Neural progenitor cell (in vitro differentiated cells): ENCODE measurements around the gene VEGFA. TPM values are rescaled to one million over a fixed set of nuclear protein-coding genes. Genes with fewer than 3 reads are reported as not detected.
A peak's percentile ranks its signal among the peaks of the same experiment; 100 is the strongest.

ENCODE experiments used
- DNase-seq: peaks from one replicate; pipeline ENCODE4 v3.0.0-alpha.2; 2016; ENCODE audit warnings: low spot score
- H2AFZ ChIP-seq: fragments of 200-600 bp; sonication (generic); replicated peaks from 2 replicates; pipeline ENCODE4 v1.6.1; 2016; ENCODE audit warnings: antibody characterized with exemption
- H3F3A ChIP-seq: fragments of 200-600 bp; sonication (generic); 2 replicates; pipeline ENCODE4 v1.6.1; 2016; ENCODE audit warnings: antibody characterized with exemption, low read depth
- H3K27ac ChIP-seq: fragments of 200-600 bp; sonication (generic); 2 replicates; pipeline ENCODE4 v1.5.1; 2016; ENCODE audit warnings: mild to moderate bottlenecking
- H3K27me3 ChIP-seq: fragments of 200-600 bp; sonication (generic); 2 replicates; pipeline ENCODE4 v1.6.1; 2016; ENCODE audit warnings: mild to moderate bottlenecking, moderate library complexity
- H3K36me3 ChIP-seq: fragments of 200-600 bp; sonication (generic); 2 replicates; pipeline ENCODE4 v1.5.1; 2016
- H3K4me1 ChIP-seq: fragments of 200-600 bp; sonication (generic); 2 replicates; pipeline ENCODE4 v1.6.1; 2016; ENCODE audit warnings: mixed run types
- H3K4me2 ChIP-seq: fragments of 200-600 bp; sonication (generic); 2 replicates; pipeline ENCODE4 v1.6.1; 2016
- H3K4me3 ChIP-seq: fragments of 200-600 bp; sonication (generic); 2 replicates; pipeline ENCODE4 v1.5.1; 2016
- H3K79me2 ChIP-seq: fragments of 200-600 bp; sonication (generic); 2 replicates; pipeline ENCODE4 v1.6.1; 2016; ENCODE audit warnings: low read depth
- H3K9ac ChIP-seq: fragments of 200-600 bp; sonication (generic); 2 replicates; pipeline ENCODE4 v1.6.1; 2016
- H3K9me3 ChIP-seq: fragments of 200-600 bp; sonication (generic); 2 replicates; pipeline ENCODE4 v1.5.1; 2016; ENCODE audit warnings: low read depth
- H4K20me1 ChIP-seq: fragments of 200-600 bp; sonication (generic); 2 replicates; pipeline ENCODE4 v1.6.1; 2016; ENCODE audit warnings: low read depth
- H3K27ac Mint-ChIP-seq: 3 replicates; pipeline ENCODE4 v1.8.0; 2021; ENCODE audit warnings: mixed read lengths
- H3K27me3 Mint-ChIP-seq: 2 replicates; pipeline ENCODE4 v1.8.0; 2022; ENCODE audit warnings: low read depth, mild to moderate bottlenecking, inconsistent platforms, moderate library complexity, mixed read lengths; ENCODE audit not compliant: insufficient read depth
- H3K36me3 Mint-ChIP-seq: 3 replicates; pipeline ENCODE4 v1.8.0; 2021; ENCODE audit warnings: mixed read lengths
- H3K4me1 Mint-ChIP-seq: 3 replicates; pipeline ENCODE4 v1.8.0; 2021; ENCODE audit warnings: mixed read lengths
- H3K4me3 Mint-ChIP-seq: 3 replicates; pipeline ENCODE4 v1.8.0; 2021; ENCODE audit warnings: mild to moderate bottlenecking, moderate library complexity, mixed read lengths
- H3K9me3 Mint-ChIP-seq: 3 replicates; pipeline ENCODE4 v1.8.0; 2020; ENCODE audit warnings: mixed read lengths
- CTCF ChIP-seq: fragments of 200-600 bp; sonication (generic); IDR thresholded peaks from 2 replicates; pipeline ENCODE4 v1.5.1; 2017; ENCODE audit warnings: antibody characterized with exemption, mild to moderate bottlenecking
- EZH2 ChIP-seq: fragments of 200-600 bp; sonication (generic); IDR thresholded peaks from 2 replicates; pipeline ENCODE4 v1.6.1; 2017; ENCODE audit warnings: antibody characterized with exemption, mild to moderate bottlenecking, moderate library complexity
- EZH2phosphoT487 ChIP-seq: fragments of 200-600 bp; sonication (generic); IDR thresholded peaks from 2 replicates; pipeline ENCODE4 v1.6.1; 2017; ENCODE audit warnings: antibody characterized with exemption
- total RNA-seq: library from RNA; depleted of rRNA; stranded (reverse); fragments of >200 nt; gene quantifications from 2 replicates; pipeline ENCODE4 v1.2.3, GENCODE V29; 2015; ENCODE audit warnings: low replicate concordance

VEGFA gene
- total RNA-seq, 1 donor from 2014 or later = 49.6 TPM

GRCh38 chr6:43736844-43737243 is 33.2 kb upstream of the VEGFA start:
- no peak overlapping the region for H3K27ac Mint-ChIP-seq
- Histone ChIP-seq H2AFZ (no peak overlapping the region), H3K9ac (no peak overlapping the region), H3K4me2 (no peak overlapping the region), H4K20me1 (no peaks in the 10 kb centered on the region), H3K36me3 (no peaks in the 10 kb centered on the region), H3K9me3 (no peaks in the 10 kb centered on the region), H3K27ac (no peak overlapping the region), H3K27me3 (no peaks in the 10 kb centered on the region), H3K4me3 (no peak overlapping the region), H3F3A (peaks cover 5% of the 10 kb centered on the region), H3K4me1 (peaks cover 29% of the 10 kb centered on the region), H3K79me2 (no peaks in the 10 kb centered on the region)
- H3K4me3 Mint-ChIP-seq = no peak overlapping the region
- TF ChIP-seq EZH2phosphoT487 (no peak), CTCF (no peak), EZH2 (no peak)
- H3K27me3 Mint-ChIP-seq = peaks cover 22% of the 10 kb centered on the region
- peaks cover 4% of the 10 kb centered on the region for H3K9me3 Mint-ChIP-seq
- H3K36me3 Mint-ChIP-seq = no peaks in the 10 kb centered on the region
- no peak for DNase-seq
- peaks cover 34% of the 10 kb centered on the region for H3K4me1 Mint-ChIP-seq

DNA sequence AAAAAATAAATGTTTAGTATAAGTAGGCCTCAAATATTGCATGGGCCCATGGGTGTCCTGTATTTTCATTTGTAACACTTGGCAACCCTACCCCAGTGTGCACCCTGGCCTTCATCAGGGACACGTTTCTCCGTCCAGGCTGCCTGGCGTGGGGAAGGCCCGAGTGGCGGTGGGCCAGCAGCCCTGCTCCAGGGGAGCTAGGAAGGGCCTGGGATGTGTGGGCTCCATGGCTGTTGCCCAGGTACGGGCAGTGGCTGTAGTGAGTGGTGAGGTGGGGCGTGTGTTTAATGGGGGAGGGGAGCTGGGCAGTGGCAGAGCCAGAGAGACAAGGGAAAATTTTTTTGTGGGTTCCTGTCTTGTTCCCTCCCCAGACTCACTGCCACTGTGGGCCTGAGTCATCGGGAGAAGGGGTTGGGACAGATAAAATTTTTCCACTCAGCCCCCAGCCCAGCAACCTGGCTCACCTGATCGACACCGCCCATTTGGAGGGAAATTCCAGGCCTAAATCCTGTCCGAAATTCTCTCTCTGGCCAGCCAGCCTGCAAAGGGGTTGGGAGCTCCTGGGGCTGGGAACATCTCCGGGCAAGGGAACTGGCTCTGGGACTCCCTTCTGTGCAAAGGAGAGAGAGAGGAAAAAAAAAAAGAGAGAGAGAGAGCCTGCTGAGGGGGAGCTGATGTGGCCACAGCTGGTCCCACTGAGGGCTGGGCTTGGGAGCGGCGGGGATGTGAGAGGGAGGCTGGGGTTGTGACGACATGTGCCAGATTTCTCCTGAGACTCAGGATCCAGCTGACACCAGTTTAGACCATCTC is 32.5 kb upstream of the VEGFA start:
- Mint-ChIP-seq H3K27ac (peak overlapping the region; percentile 69), H3K27me3 (peaks cover 22% of the 10 kb centered on the region)

DNA sequence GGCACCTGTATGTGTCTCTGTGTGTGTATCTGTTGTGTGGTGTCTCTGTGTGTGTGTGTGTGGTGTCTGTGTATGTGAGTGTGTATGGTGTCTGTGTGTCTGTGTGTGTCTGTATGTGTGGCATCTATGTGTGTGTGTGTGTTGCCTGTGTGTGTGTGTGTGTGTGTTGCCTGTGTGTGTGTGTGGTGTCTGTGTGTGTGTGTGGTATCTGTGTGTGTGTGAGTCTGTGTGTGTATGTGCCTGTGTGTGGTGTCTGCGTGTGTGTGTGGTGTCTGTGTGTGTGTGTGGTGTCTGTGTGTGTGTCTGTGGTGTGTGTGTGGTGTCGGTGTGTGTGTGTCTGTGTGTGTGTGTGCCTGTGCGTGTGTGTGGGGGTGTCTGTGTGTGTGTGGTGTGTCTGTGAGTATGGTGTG is 31.7 kb upstream of the VEGFA start:
- no peak overlapping the region for H3K27ac ChIP-seq
- no peaks in the 10 kb centered on the region for H3K36me3 ChIP-seq
- Mint-ChIP-seq H3K27ac (peak overlapping the region; percentile 69), H3K4me3 (peak overlapping the region; percentile 47), H3K27me3 (peaks cover 21% of the 10 kb centered on the region), H3K4me1 (peaks cover 48% of the 10 kb centered on the region), H3K9me3 (peaks cover 2% of the 10 kb centered on the region), H3K36me3 (no peaks in the 10 kb centered on the region)
- no peak overlapping the region for H3K4me3 ChIP-seq
- no peaks in the 10 kb centered on the region for H3K79me2 ChIP-seq
- no peak overlapping the region for H2AFZ ChIP-seq
- no peak overlapping the region for H3K4me2 ChIP-seq
- H3F3A ChIP-seq = peaks cover 5% of the 10 kb centered on the region
- peaks cover 38% of the 10 kb centered on the region for H3K4me1 ChIP-seq
- H3K9me3 ChIP-seq = no peaks in the 10 kb centered on the region
- no peak overlapping the region for H3K9ac ChIP-seq
- no peak for DNase-seq
- H4K20me1 ChIP-seq = no peaks in the 10 kb centered on the region
- TF ChIP-seq CTCF = no peak
- no peak for TF ChIP-seq EZH2
- no peak for TF ChIP-seq EZH2phosphoT487
- no peaks in the 10 kb centered on the region for H3K27me3 ChIP-seq

More for the DNA sequence above, 32.5 kb upstream of the VEGFA start:
- H3K9ac ChIP-seq = no peak overlapping the region
- H3K36me3 Mint-ChIP-seq = no peaks in the 10 kb centered on the region
- peak overlapping the region; percentile 46 for H3K27ac ChIP-seq
- H3K4me3 Mint-ChIP-seq = no peak overlapping the region
- H3F3A ChIP-seq = peaks cover 5% of the 10 kb centered on the region
- no peak for TF ChIP-seq EZH2phosphoT487
- TF ChIP-seq EZH2 = no peak
- no peak for TF ChIP-seq CTCF
- H3K9me3 ChIP-seq = no peaks in the 10 kb centered on the region
- peaks cover 2% of the 10 kb centered on the region for H3K9me3 Mint-ChIP-seq
- H3K4me3 ChIP-seq = no peak overlapping the region
- H3K79me2 ChIP-seq = no peaks in the 10 kb centered on the region
- no peak overlapping the region for H3K4me2 ChIP-seq
- peaks cover 36% of the 10 kb centered on the region for H3K4me1 ChIP-seq
- H3K27me3 ChIP-seq = no peaks in the 10 kb centered on the region
- no peak overlapping the region for H2AFZ ChIP-seq
- no peaks in the 10 kb centered on the region for H4K20me1 ChIP-seq
- peak; percentile 32 for DNase-seq
- peaks cover 40% of the 10 kb centered on the region for H3K4me1 Mint-ChIP-seq
- H3K36me3 ChIP-seq = no peaks in the 10 kb centered on the region
